ENCODE results near the gene FOXP1.

Gene FOXP1

GRCh38 chr3:71172951-71173350, 410.6 kb downstream of the FOXP1 start:
- no peak for DNase-seq (ENCODE audit: low spot score)

- no peak for DNase-seq (ENCODE audit: low spot score)
Measured at GRCh38 chr3:71172189-71172588, 411.3 kb downstream of the FOXP1 start.

- DNase-seq (ENCODE audit: low spot score) = no peak
Measured at GRCh38 chr3:71171247-71171646, 412.3 kb downstream of the FOXP1 start.

GRCh38 chr3:71168880-71169411, 414.6 kb downstream of the FOXP1 start:
- no peak for DNase-seq (ENCODE audit: low spot score)

GRCh38 chr3:71168121-71168721, 415.3 kb downstream of the FOXP1 start:
- no peak for DNase-seq (ENCODE audit: low spot score)

- no peak for DNase-seq (ENCODE audit: low spot score)
Measured at GRCh38 chr3:71166339-71167240, 416.9 kb downstream of the FOXP1 start.

- no peak for DNase-seq (ENCODE audit: low spot score)
Measured at GRCh38 chr3:71164881-71165280, 418.6 kb downstream of the FOXP1 start.

GRCh38 chr3:71163198-71163918, 420.2 kb downstream of the FOXP1 start:
- DNase-seq (ENCODE audit: low spot score) = no peak

GRCh38 chr3:71162221-71162620, 421.3 kb downstream of the FOXP1 start:
- no peak for DNase-seq (ENCODE audit: low spot score)

- DNase-seq (ENCODE audit: low spot score) = no peak
Measured at GRCh38 chr3:71160785-71161546, 422.6 kb downstream of the FOXP1 start.

- DNase-seq (ENCODE audit: low spot score) = no peak
Measured at GRCh38 chr3:71156062-71156665, 427.4 kb downstream of the FOXP1 start.

GRCh38 chr3:71154846-71155245, 428.7 kb downstream of the FOXP1 start:
- DNase-seq (ENCODE audit: low spot score) = no peak

GRCh38 chr3:71153713-71154112, 429.8 kb downstream of the FOXP1 start:
- DNase-seq (ENCODE audit: low spot score) = no peak

GRCh38 chr3:71152892-71153265, 430.6 kb downstream of the FOXP1 start:
- no peak for DNase-seq (ENCODE audit: low spot score)

- DNase-seq (ENCODE audit: low spot score) = no peak
Measured at GRCh38 chr3:71152039-71152891, 431.3 kb downstream of the FOXP1 start.

- DNase-seq (ENCODE audit: low spot score) = no peak
Measured at GRCh38 chr3:71149959-71150954, 433.3 kb downstream of the FOXP1 start.

GRCh38 chr3:71148455-71149060, 435.0 kb downstream of the FOXP1 start:
- DNase-seq (ENCODE audit: low spot score) = no peak

- no peak for DNase-seq (ENCODE audit: low spot score)
Measured at GRCh38 chr3:71146673-71147072, 436.9 kb downstream of the FOXP1 start.

- no peak for DNase-seq (ENCODE audit: low spot score)
Measured at GRCh38 chr3:71145954-71146353, 437.6 kb downstream of the FOXP1 start.

Measured in RKO (cell line).